GM10248 (cell line): ENCODE data around the gene ZCCHC7.
A peak's percentile ranks its signal among the peaks of the same experiment; 100 is the strongest.

ENCODE experiments used
- CTCF ChIA-PET: fragments of 300-600 bp; sonication (Branson Sonifier 250); formaldehyde crosslinking; extraction: SDS; loops from one replicate; lab custom pipeline; 2021; ENCODE audit warnings: antibody characterized with exemption; lab: Yijun Ruan, JAX
- POLR2A ChIA-PET: fragments of 350-650 bp; sonication (Branson Sonifier 250); formaldehyde crosslinking; extraction: SDS; loops from one replicate; lab custom pipeline; 2020; ENCODE audit warnings: antibody characterized with exemption; lab: Yijun Ruan, JAX
- DNase-seq: peaks from one replicate; pipeline ENCODE4 v3.0.0; 2012; ENCODE audit errors: extremely low spot score
- CTCF ChIP-seq: IDR thresholded peaks from 2 replicates; pipeline ENCODE4 v1.5.1; 2012; ENCODE audit warnings: mild to moderate bottlenecking, low read depth; ENCODE audit errors: extremely low read depth, missing control alignments, control extremely low read depth

ZCCHC7 gene

GRCh38 chr9:37362430-37362829 lies 242.1 kb downstream of the ZCCHC7 start:
- ChIA-PET POLR2A (no interaction called here), CTCF (no interaction called here)
- no peak for TF ChIP-seq CTCF
- no peak for DNase-seq

GRCh38 chr9:37363124-37363523 lies 242.8 kb downstream of the ZCCHC7 start:
- ChIA-PET CTCF (interaction anchor here (0.8 to 15.5 kb wide), 3 partner anchors 10 to 490 kb away, joined by 4 to 235 read pairs (median 14); no protein-coding TSS in a partner anchor), POLR2A (no interaction called here)
- TF ChIP-seq CTCF: no peak
- no peak for DNase-seq

- ChIA-PET CTCF (interaction anchor here (0.6 to 15.5 kb wide), 14 partner anchors 8 to 491 kb away, joined by 3 to 235 read pairs (median 4); no protein-coding TSS in a partner anchor), POLR2A (interaction anchor here (0.5 kb wide), 1 partner anchor 14 kb away, joined by 10 read pairs; no protein-coding TSS in a partner anchor)
- no peak for DNase-seq
- TF ChIP-seq CTCF: no peak
Observed at GRCh38 chr9:37364136-37364535, 243.8 kb downstream of the ZCCHC7 start.

- POLR2A ChIA-PET: interaction anchor here (0.6 kb wide), 1 partner anchor 132 kb away, joined by 5 read pairs; no protein-coding TSS in a partner anchor
- CTCF ChIA-PET: interaction anchor here (0.6 to 15.5 kb wide), 17 partner anchors 9 to 491 kb away, joined by 3 to 235 read pairs (median 3); no protein-coding TSS in a partner anchor
- DNase-seq: no peak
- peak; percentile 31 for TF ChIP-seq CTCF
Observed at GRCh38 chr9:37364751-37365360, 244.5 kb downstream of the ZCCHC7 start.

GRCh38 chr9:37369671-37370070 lies 249.3 kb downstream of the ZCCHC7 start:
- CTCF ChIA-PET: interaction anchor here (1.2 to 15.5 kb wide), 4 partner anchors 11 to 39 kb away, joined by 3 to 235 read pairs (median 14); no protein-coding TSS in a partner anchor
- POLR2A ChIA-PET: interaction anchor here (0.6 kb wide), 1 partner anchor 434 kb away, joined by 3 read pairs; no protein-coding TSS in a partner anchor
- no peak for TF ChIP-seq CTCF
- DNase-seq: peak; percentile 51

GRCh38 chr9:37370282-37370681 lies 249.9 kb downstream of the ZCCHC7 start:
- no peak for DNase-seq
- ChIA-PET CTCF (interaction anchor here (4.0 to 15.5 kb wide), 3 partner anchors 11 to 39 kb away, joined by 24 to 235 read pairs (median 77); no protein-coding TSS in a partner anchor), POLR2A (interaction anchor here (1.0 to 2.9 kb wide), 3 partner anchors 11 to 41 kb away, joined by 3 to 12 read pairs (median 4); no protein-coding TSS in a partner anchor)
- TF ChIP-seq CTCF: no peak
